ENCODE data around the gene SSTR5. TPM values are rescaled to one million over a fixed set of nuclear protein-coding genes. Genes with fewer than 3 reads are reported as not detected.

The SSTR5 gene
- total and polyA plus RNA-seq, 11 donors = 0.22 to 20.1 (median 3.6) TPM

DNA sequence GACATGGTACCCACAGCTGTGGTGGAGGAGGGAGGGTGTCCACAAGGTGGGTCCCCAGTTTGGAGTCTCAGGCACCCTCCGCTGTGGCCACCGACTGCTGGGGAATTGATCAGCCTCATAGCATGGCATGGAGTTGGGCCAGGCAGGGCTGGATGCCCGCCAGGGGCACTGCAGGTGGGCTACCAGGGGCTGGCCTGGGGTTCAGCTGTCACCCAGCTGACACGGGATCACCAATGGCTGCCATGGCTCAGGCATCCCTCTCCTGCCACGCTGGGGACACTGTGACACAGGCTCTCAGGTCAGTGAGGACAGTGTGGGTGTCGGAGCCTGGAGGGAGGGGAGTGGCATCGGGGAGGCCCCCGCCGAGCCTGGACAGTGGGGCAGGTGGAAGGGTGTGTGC, 19.8 kb upstream of the SSTR5 start:
- TF ChIP-seq, protein P1, sequence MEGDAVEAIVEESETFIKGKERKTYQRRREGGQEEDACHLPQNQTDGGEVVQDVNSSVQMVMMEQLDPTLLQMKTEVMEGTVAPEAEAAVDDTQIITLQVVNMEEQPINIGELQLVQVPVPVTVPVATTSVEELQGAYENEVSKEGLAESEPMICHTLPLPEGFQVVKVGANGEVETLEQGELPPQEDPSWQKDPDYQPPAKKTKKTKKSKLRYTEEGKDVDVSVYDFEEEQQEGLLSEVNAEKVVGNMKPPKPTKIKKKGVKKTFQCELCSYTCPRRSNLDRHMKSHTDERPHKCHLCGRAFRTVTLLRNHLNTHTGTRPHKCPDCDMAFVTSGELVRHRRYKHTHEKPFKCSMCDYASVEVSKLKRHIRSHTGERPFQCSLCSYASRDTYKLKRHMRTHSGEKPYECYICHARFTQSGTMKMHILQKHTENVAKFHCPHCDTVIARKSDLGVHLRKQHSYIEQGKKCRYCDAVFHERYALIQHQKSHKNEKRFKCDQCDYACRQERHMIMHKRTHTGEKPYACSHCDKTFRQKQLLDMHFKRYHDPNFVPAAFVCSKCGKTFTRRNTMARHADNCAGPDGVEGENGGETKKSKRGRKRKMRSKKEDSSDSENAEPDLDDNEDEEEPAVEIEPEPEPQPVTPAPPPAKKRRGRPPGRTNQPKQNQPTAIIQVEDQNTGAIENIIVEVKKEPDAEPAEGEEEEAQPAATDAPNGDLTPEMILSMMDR (IDR thresholded peaks at IDR 0.05) = no peak
- no peak for TF ChIP-seq POLR2A (IDR thresholded peaks at IDR 0.05)
- intact Hi-C loops (cut with DNase I) = no loop called here
- H3K4me1 ChIP-seq = peaks cover 0 to 17% (median 2%) of the 10 kb centered on the region in 12 donors
- H3K27me3 ChIP-seq = peaks cover 5 to 52% (median 12%) of the 10 kb centered on the region in 9 donors
- H3K27ac ChIP-seq = no peak overlapping the region
- H3K4me3 ChIP-seq = no peak overlapping the region
- WGBS, 4 donors = 77 to 82% (median 80%) methylated on average over 6 to 9 of the region's 9 CpGs
- no peaks in the 10 kb centered on the region for H3K36me3 ChIP-seq
- ATAC-seq = no peak
- H3K9me3 ChIP-seq = peaks cover 0 to 6% (median 0%) of the 10 kb centered on the region in 12 donors
- no peak for DNase-seq

DNA sequence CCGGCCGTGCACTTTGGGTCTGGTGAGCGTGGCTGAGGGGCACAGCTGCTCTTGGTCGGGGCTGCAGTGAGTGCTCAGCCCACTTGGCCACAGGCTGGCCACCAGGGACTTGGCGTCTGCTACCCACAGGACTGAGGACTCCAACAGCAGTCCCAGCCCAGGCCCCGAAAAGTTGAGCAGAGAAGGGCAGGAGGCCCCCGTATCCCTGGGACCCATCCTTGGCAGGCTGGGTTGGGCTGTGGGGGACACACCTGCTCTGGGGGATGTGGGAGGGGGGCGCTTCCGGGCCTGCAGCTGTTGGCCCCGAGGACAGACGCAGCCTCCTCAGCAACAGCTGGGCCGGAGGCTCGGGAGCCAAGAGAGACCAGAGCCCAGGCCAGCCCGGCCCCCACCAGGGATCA, 19.4 kb upstream of the SSTR5 start:
- intact Hi-C loops (cut with DNase I) = no loop called here
- DNase-seq = no peak
- Histone ChIP-seq H3K9me3 (peaks cover 0 to 6% (median 0%) of the 10 kb centered on the region in 12 donors), H3K27ac (no peak overlapping the region), H3K27me3 (peaks cover 3 to 52% (median 13%) of the 10 kb centered on the region in 9 donors), H3K4me3 (no peak overlapping the region), H3K4me1 (peaks cover 0 to 13% (median 1%) of the 10 kb centered on the region in 12 donors), H3K36me3 (no peaks in the 10 kb centered on the region)
- no peak for ATAC-seq
- WGBS, 4 donors = 52 to 76% (median 59%) methylated on average over 5 to 14 of the region's 14 CpGs
- TF ChIP-seq, protein P1 (IDR thresholded peaks at IDR 0.05) = no peak
- no peak for TF ChIP-seq POLR2A (IDR thresholded peaks at IDR 0.05)

DNA sequence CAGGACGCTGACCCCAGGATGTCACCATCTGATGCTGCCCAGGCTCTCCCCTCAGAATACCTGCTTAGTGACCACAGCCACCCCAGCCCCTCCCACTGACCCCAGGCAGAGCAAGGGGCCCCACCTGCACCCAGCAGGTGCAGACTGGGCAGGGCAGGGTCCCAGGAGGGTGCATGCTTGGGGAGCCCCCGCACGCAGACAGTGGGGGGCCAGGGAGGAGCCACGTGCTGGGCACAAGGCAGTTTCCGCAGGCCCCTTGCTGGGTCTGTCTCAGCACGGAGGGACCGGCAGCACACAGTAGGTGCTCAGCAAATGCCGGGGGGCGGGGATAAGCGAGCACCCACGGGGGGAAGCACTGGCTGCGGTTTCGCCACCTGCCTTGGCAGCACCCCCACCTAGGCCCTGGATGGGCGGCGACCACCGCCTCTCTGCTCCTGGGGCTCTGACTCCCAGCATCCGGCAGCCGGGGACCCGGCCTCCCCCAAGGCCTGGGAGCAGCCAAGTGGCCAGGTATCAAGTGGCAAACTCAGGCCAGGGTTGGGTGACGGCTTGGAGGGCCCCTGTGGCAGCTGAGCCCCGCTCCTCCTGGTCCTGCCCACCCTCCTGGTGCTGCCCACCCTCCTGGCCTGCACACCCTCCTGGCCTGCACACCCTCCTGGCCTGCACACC, 18.7 kb upstream of the SSTR5 start:
- peaks cover 0 to 6% (median 0%) of the 10 kb centered on the region in 12 donors for H3K4me1 ChIP-seq
- WGBS, 4 donors = 73 to 87% (median 77%) methylated on average over 12 to 21 of the region's 21 CpGs
- DNase-seq (no peak), ATAC-seq (no peak)
- intact Hi-C loops (cut with DNase I) = loop anchor here in 6 of 10 donors (2.0 kb wide), 4 partner anchors 237 to 343 kb away; no protein-coding TSS in a partner anchor
- peaks cover 0 to 51% (median 8%) of the 10 kb centered on the region in 9 donors for H3K27me3 ChIP-seq
- no peaks in the 10 kb centered on the region for H3K36me3 ChIP-seq
- H3K4me3 ChIP-seq = no peak overlapping the region
- peaks cover 0 to 8% (median 0%) of the 10 kb centered on the region in 12 donors for H3K9me3 ChIP-seq
- no peak for TF ChIP-seq POLR2A (IDR thresholded peaks at IDR 0.05)
- TF ChIP-seq, protein P1 (IDR thresholded peaks at IDR 0.05) = no peak
- H3K27ac ChIP-seq = no peak overlapping the region

DNA sequence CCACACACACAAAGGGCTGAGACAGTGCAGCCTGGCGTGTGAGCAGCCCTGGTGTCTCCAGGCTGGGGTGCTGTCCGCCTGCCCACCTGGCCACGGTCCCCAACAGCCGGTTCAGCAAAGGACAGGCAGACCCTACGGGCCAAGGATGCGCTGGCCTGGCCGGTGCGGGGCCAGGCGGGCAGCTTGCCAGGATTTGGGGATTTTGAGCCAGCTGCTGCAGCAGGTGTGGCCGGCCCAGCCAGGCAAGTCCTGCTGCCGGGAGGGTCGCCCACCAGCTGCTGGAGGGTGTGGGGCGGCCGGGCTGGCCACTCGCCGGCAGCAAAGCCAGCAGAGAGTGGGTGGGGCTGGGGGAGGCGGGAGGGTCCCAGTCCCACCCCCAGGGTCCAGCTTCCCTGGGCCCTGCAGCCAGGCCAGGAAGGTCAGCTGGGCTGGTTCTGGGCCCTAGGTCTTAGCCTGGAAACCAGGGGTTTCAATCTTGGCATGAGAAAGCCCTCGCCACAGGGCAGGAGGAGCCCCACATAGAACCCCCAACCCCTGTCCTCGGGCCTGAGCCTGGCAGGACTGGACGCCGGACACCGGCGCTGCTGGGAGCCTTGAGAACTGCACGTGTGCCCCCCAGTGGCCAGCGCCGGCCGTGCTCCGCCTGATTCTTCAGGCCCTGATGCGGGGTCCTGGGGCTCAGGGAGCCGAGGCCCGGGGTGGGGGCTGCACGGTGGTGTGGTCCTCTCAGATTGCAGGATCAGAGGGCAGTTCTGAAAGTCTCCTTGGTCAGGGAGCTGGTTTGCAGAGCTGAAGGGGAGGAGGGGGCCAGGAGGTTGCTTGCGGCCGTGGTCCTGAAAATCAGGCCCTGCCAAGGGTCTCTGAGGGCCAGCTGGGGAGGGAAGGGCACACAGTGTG, 17.6 kb upstream of the SSTR5 start:
- Histone ChIP-seq H3K27me3 (peaks cover 0 to 42% (median 7%) of the 10 kb centered on the region in 9 donors), H3K36me3 (no peaks in the 10 kb centered on the region), H3K4me1 (peaks cover 0 to 6% (median 0%) of the 10 kb centered on the region in 12 donors), H3K9me3 (peaks cover 0 to 18% (median 0%) of the 10 kb centered on the region in 12 donors), H3K4me3 (no peak overlapping the region), H3K27ac (no peak overlapping the region)
- ATAC-seq = peak; percentile 30 to 83 (median 72)
- intact Hi-C loops (cut with DNase I) = loop anchor here (1.0 to 5.0 kb wide), 9 partner anchors 238 to 344 kb away; partner anchors contain the start of gene METRN (in 1 of the 10)
- no peak for TF ChIP-seq POLR2A (IDR thresholded peaks at IDR 0.05)
- TF ChIP-seq, protein P1 (IDR thresholded peaks at IDR 0.05) = peak; percentile 65 to 86 (median 80)
- DNase-seq = peak in 4 of 5 donors; percentile 51 to 75 (median 56)
- 21 to 63% (median 24%) methylated on average over 6 to 34 of the region's 34 CpGs for WGBS, 4 donors

Measured in heart left ventricle (tissue), 16 donors.